KMS-11 (cell line): ENCODE data around the gene C10orf95.

Source experiments
- H2AFZ ChIP-seq: fragments of 200-600 bp; sonication (generic); 2 replicates; pipeline ENCODE4 v1.6.1; 2016; ENCODE audit warnings: antibody characterized with exemption, mixed run types, low read depth
- H3K27ac ChIP-seq: fragments of 200-600 bp; sonication (generic); 2 replicates; pipeline ENCODE4 v1.6.1; 2016; ENCODE audit warnings: mild to moderate bottlenecking, mixed run types
- H3K27me3 ChIP-seq: fragments of 200-600 bp; sonication (generic); 2 replicates; pipeline ENCODE4 v1.6.1; 2017; ENCODE audit warnings: mild to moderate bottlenecking, low read depth, mixed run types, moderate library complexity; ENCODE audit not compliant: insufficient read depth
- H3K36me3 ChIP-seq: fragments of 200-600 bp; sonication (generic); 2 replicates; pipeline ENCODE4 v1.6.1; 2017; ENCODE audit warnings: mild to moderate bottlenecking, mixed run types; ENCODE audit not compliant: insufficient read depth
- H3K4me1 ChIP-seq: fragments of 200-600 bp; sonication (generic); 2 replicates; pipeline ENCODE4 v1.6.1; 2016; ENCODE audit warnings: mild to moderate bottlenecking, low read depth, mixed run types; ENCODE audit not compliant: poor library complexity, severe bottlenecking
- H3K4me2 ChIP-seq: fragments of 200-600 bp; sonication (generic); 2 replicates; pipeline ENCODE4 v1.7.0; 2016; ENCODE audit warnings: mild to moderate bottlenecking, mixed run types
- H3K4me3 ChIP-seq: fragments of 200-600 bp; sonication (generic); IDR thresholded peaks from 2 replicates; pipeline ENCODE4 v1.6.1; 2017; ENCODE audit warnings: low read depth, low read length, mixed read lengths; ENCODE audit not compliant: insufficient read depth
- H3K79me2 ChIP-seq: fragments of 200-600 bp; sonication (generic); 2 replicates; pipeline ENCODE4 v1.6.1; 2016; ENCODE audit warnings: low read depth, mixed run types; ENCODE audit not compliant: insufficient read depth
- H3K9ac ChIP-seq: fragments of 200-600 bp; sonication (generic); 2 replicates; pipeline ENCODE4 v1.6.1; 2016; ENCODE audit warnings: mild to moderate bottlenecking, mixed run types
- H4K20me1 ChIP-seq: fragments of 200-600 bp; sonication (generic); 2 replicates; pipeline ENCODE4 v1.6.1; 2016; ENCODE audit warnings: mild to moderate bottlenecking, mixed run types; ENCODE audit not compliant: insufficient read depth
- CTCF ChIP-seq: fragments of 200-600 bp; sonication (generic); conservative IDR thresholded peaks from 2 replicates; pipeline ENCODE4 v1.6.1; 2017; ENCODE audit warnings: low read depth, mild to moderate bottlenecking, antibody characterized with exemption, low read length, moderate library complexity, mixed read lengths

The C10orf95 gene

GRCh38 chr10:102400076-102400475 lies 51.3 kb downstream of the C10orf95 start:
- Histone ChIP-seq H3K36me3 (peaks cover 3% of the 10 kb centered on the region; the same call in 1 of the 2 replicates), H3K27me3 (no peaks in the 10 kb centered on the region), H3K4me2 (peak overlapping the region; percentile 52), H3K9ac (no peak overlapping the region), H3K79me2 (peaks cover 22% of the 10 kb centered on the region), H3K4me3 (no peak overlapping the region), H3K4me1 (peaks cover 30% of the 10 kb centered on the region), H4K20me1 (no peaks in the 10 kb centered on the region), H3K27ac (no peak overlapping the region), H2AFZ (no peak overlapping the region)
- TF ChIP-seq CTCF, result no peak
